Naive B cell (primary cell): Measurements from ENCODE around the gene AMT. TPM values are rescaled to one million over a fixed set of nuclear protein-coding genes. Genes with fewer than 3 reads are reported as not detected.

Source experiments
- polyA plus RNA-seq, 6 donors: library from polyadenylated mRNA; unstranded; fragments of 300-500 nt; fragmentation: Illumina TruSeq; gene quantifications; one replicate each; pipeline ENCODE4 v1.2.3, GENCODE V29; 2021; ENCODE audit warnings: low read depth in 6 of 6

AMT gene
- polyA plus RNA-seq, 6 donors from 2014 or later = 0.25 to 4.8 (median 1.2) TPM

Other genes starting within 250 kb of the AMT start
- gene C3orf62, start 145.2 kb downstream of the AMT start, polyA plus RNA-seq = 1 to 10 TPM in 3 of 6 donors, under 1 TPM in 3; 0.44 to 1.4 (median 0.91) TPM
- gene USP4, start 82.4 kb downstream of the AMT start, polyA plus RNA-seq = 10 to 100 TPM; 52.5 to 81.7 (median 60.9) TPM
- gene GPX1, start 64.1 kb downstream of the AMT start, polyA plus RNA-seq = 100 to 1,000 TPM; 289 to 380 (median 329) TPM
- 1,000 to 10,000 TPM in 1 of 6 donors, 100 to 1,000 TPM in 5; 695 to 1,035 (median 800) TPM for gene RHOA, start 10.5 kb downstream of the AMT start, polyA plus RNA-seq
- gene TCTA, start 10.1 kb downstream of the AMT start, polyA plus RNA-seq = 10 to 100 TPM; 45.9 to 99.9 (median 58.6) TPM
- 10 to 100 TPM in 3 of 6 donors, 1 to 10 TPM in 3; 4.4 to 17.0 (median 9.4) TPM for gene NICN1, start 6.9 kb upstream of the AMT start, polyA plus RNA-seq
- 1 to 10 TPM; 4.3 to 6.4 (median 5.2) TPM for gene DAG1, start 47.8 kb upstream of the AMT start, polyA plus RNA-seq
- not detected for gene BSN, start 132.0 kb upstream of the AMT start, polyA plus RNA-seq